Measurements from ENCODE around the gene RAPGEF6.

The RAPGEF6 gene

DNA sequence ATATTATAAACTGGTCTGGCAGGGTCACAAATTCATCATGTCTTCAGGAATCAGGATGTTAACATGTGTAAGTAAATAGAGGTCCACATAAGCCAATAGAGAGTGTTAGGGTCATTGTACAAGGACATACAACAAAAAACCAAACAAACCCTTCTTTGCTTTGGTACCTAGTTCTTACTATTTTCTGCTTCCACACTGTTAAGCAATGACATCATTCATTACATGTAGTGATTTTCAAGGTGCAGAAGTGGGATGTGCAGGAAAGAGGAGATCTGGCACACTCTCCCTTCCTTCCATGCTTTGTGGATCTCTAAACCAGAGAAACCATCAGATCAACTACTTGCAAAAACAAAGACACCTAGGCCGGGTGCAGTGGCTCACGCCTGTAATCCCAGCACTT is 184.1 kb downstream of the RAPGEF6 start:
- H3K9me3 ChIP-seq (ENCODE audit: insufficient read depth, low read length) = no peaks in the 10 kb centered on the region
- H3K4me3 ChIP-seq (ENCODE audit: low read length) = no peak overlapping the region
- no peaks in the 10 kb centered on the region for H4K20me1 ChIP-seq (ENCODE audit: insufficient read depth, low read length)
- H3K27ac ChIP-seq (ENCODE audit: low read length) = no peak overlapping the region
- H3K27me3 ChIP-seq (ENCODE audit: low read depth, low read length) = no peaks in the 10 kb centered on the region
- no peak overlapping the region for H2AFZ ChIP-seq (ENCODE audit: low read depth, low read length)
- no peak overlapping the region for H3K9ac ChIP-seq (ENCODE audit: low read length)
- H3K4me2 ChIP-seq (ENCODE audit: low read length) = no peak overlapping the region
- H3K4me1 ChIP-seq (ENCODE audit: low read length) = no peaks in the 10 kb centered on the region
- TF ChIP-seq, protein P1, sequence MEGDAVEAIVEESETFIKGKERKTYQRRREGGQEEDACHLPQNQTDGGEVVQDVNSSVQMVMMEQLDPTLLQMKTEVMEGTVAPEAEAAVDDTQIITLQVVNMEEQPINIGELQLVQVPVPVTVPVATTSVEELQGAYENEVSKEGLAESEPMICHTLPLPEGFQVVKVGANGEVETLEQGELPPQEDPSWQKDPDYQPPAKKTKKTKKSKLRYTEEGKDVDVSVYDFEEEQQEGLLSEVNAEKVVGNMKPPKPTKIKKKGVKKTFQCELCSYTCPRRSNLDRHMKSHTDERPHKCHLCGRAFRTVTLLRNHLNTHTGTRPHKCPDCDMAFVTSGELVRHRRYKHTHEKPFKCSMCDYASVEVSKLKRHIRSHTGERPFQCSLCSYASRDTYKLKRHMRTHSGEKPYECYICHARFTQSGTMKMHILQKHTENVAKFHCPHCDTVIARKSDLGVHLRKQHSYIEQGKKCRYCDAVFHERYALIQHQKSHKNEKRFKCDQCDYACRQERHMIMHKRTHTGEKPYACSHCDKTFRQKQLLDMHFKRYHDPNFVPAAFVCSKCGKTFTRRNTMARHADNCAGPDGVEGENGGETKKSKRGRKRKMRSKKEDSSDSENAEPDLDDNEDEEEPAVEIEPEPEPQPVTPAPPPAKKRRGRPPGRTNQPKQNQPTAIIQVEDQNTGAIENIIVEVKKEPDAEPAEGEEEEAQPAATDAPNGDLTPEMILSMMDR (IDR thresholded peaks at IDR 0.05; ENCODE audit: low read depth, low read length) = no peak
- no peak for TF ChIP-seq EZH2phosphoT487 (IDR thresholded peaks at IDR 0.05; ENCODE audit: low read depth)
- H3K79me2 ChIP-seq (ENCODE audit: low read length) = no peaks in the 10 kb centered on the region
- H3K36me3 ChIP-seq (replicated peaks; ENCODE audit: low read depth, low read length) = peaks cover 14% of the 10 kb centered on the region

DNA sequence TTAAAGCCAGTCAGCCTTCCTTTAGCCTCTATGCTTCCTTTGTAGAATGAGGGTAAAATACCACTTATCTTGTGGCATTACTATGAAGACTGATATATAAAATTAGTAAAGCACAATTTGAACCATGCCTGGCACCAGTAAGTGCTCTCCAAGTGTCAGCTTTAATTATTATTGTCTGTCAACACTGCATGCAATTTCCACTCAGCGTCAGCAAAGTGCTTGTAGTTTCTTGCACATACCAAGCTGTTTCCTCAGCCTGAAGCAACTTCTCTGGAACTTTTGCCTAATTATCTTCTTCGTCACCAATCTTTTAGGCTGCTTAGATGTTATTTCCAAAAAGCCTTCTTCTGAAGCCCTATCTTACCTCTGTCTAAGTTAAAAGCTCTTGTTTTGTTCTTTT is 193.8 kb downstream of the RAPGEF6 start:
- Histone ChIP-seq H3K9ac (ENCODE audit: low read length) (no peak overlapping the region), H3K9me3 (ENCODE audit: insufficient read depth, low read length) (no peaks in the 10 kb centered on the region), H3K4me1 (ENCODE audit: low read length) (peaks cover 5% of the 10 kb centered on the region; the same call in 1 of the 2 replicates), H4K20me1 (ENCODE audit: insufficient read depth, low read length) (no peaks in the 10 kb centered on the region; the same call in 1 of the 2 replicates), H3K27ac (ENCODE audit: low read length) (no peak overlapping the region), H3K79me2 (ENCODE audit: low read length) (no peaks in the 10 kb centered on the region), H3K27me3 (ENCODE audit: low read depth, low read length) (no peaks in the 10 kb centered on the region), H2AFZ (ENCODE audit: low read depth, low read length) (no peak overlapping the region), H3K4me2 (ENCODE audit: low read length) (no peak overlapping the region), H3K36me3 (replicated peaks; ENCODE audit: low read depth, low read length) (peaks cover 22% of the 10 kb centered on the region), H3K4me3 (ENCODE audit: low read length) (no peak overlapping the region)
- no peak for TF ChIP-seq EZH2phosphoT487 (IDR thresholded peaks at IDR 0.05; ENCODE audit: low read depth)
- TF ChIP-seq, protein P1 (IDR thresholded peaks at IDR 0.05; ENCODE audit: low read depth, low read length) = no peak

DNA sequence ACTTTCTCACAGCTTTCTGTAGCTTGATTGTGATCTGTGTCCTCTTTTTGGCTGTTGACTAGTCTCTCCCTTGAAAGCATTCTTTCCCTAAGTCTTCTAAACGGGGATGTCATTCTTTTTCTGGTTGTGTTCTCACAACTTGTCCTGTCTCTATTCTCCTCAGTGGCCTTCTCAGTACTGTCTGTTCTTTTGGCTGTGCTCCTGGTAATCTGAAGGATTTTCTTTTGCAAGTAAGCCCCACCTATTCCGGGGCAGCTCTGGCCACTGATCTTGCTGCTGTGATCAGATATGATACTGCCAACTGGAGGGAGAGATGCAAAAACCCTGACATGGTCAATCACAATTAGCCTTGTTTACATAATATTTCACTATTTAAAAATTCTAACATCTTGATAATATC is 198.9 kb downstream of the RAPGEF6 start:
- no peak overlapping the region for H3K4me2 ChIP-seq (ENCODE audit: low read length)
- H2AFZ ChIP-seq (ENCODE audit: low read depth, low read length) = no peak overlapping the region
- H3K4me3 ChIP-seq (ENCODE audit: low read length) = no peak overlapping the region
- no peak overlapping the region for H3K27ac ChIP-seq (ENCODE audit: low read length)
- no peak overlapping the region for H3K9ac ChIP-seq (ENCODE audit: low read length)
- H3K79me2 ChIP-seq (ENCODE audit: low read length) = no peaks in the 10 kb centered on the region
- no peaks in the 10 kb centered on the region for H3K4me1 ChIP-seq (ENCODE audit: low read length)
- H3K36me3 ChIP-seq (replicated peaks; ENCODE audit: low read depth, low read length) = peaks cover 23% of the 10 kb centered on the region
- no peaks in the 10 kb centered on the region for H4K20me1 ChIP-seq (ENCODE audit: insufficient read depth, low read length)
- no peaks in the 10 kb centered on the region for H3K9me3 ChIP-seq (ENCODE audit: insufficient read depth, low read length)
- TF ChIP-seq EZH2phosphoT487 (IDR thresholded peaks at IDR 0.05; ENCODE audit: low read depth) = no peak
- TF ChIP-seq, protein P1 (IDR thresholded peaks at IDR 0.05; ENCODE audit: low read depth, low read length) = no peak
- no peaks in the 10 kb centered on the region for H3K27me3 ChIP-seq (ENCODE audit: low read depth, low read length)

DNA sequence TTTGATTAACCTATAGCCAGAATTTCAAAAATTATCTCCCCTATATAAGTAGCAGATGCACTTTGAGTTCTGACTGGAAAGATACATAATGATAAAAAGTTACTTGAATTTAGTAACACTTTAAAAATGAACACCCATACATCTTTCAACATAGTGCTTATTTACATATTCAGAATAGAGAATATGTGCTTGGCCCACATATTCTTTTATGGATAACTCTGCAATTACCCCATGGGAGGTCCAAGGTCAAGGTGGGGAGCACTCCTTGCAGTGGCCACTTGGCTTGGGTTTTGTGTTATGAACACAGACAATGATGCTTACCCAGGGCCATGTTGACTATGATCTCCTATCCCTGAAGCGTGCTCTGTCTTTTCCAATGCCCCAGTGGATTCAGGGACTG is 201.9 kb downstream of the RAPGEF6 start:
- H3K4me1 ChIP-seq (ENCODE audit: low read length) = no peaks in the 10 kb centered on the region
- peaks cover 19% of the 10 kb centered on the region for H3K36me3 ChIP-seq (replicated peaks; ENCODE audit: low read depth, low read length)
- no peak overlapping the region for H3K4me2 ChIP-seq (ENCODE audit: low read length)
- H4K20me1 ChIP-seq (ENCODE audit: insufficient read depth, low read length) = no peaks in the 10 kb centered on the region
- no peaks in the 10 kb centered on the region for H3K79me2 ChIP-seq (ENCODE audit: low read length)
- no peaks in the 10 kb centered on the region for H3K27me3 ChIP-seq (ENCODE audit: low read depth, low read length)
- no peak overlapping the region for H3K4me3 ChIP-seq (ENCODE audit: low read length)
- TF ChIP-seq EZH2phosphoT487 (IDR thresholded peaks at IDR 0.05; ENCODE audit: low read depth) = no peak
- TF ChIP-seq, protein P1 (IDR thresholded peaks at IDR 0.05; ENCODE audit: low read depth, low read length) = no peak
- H3K9me3 ChIP-seq (ENCODE audit: insufficient read depth, low read length) = no peaks in the 10 kb centered on the region
- no peak overlapping the region for H3K27ac ChIP-seq (ENCODE audit: low read length)
- H3K9ac ChIP-seq (ENCODE audit: low read length) = no peak overlapping the region
- H2AFZ ChIP-seq (ENCODE audit: low read depth, low read length) = no peak overlapping the region
